ENCODE results near the gene KCNAB2. TPM values are rescaled to one million over a fixed set of nuclear protein-coding genes. Genes with fewer than 3 reads are reported as not detected.
A peak's percentile ranks its signal among the peaks of the same experiment; 100 is the strongest.

The KCNAB2 gene
- total RNA-seq, 1 donor from 2014 or later: 8.8 TPM

- intact Hi-C loops (cut with DNase I): no loop called here
- Histone ChIP-seq H3K27me3 (no peaks in the 10 kb centered on the region), H3K4me1 (peaks cover 31% of the 10 kb centered on the region), H3K4me3 (no peak overlapping the region), H3K27ac (peak overlapping the region; percentile 79), H3K36me3 (no peaks in the 10 kb centered on the region), H3K9me3 (no peaks in the 10 kb centered on the region)
- DNase-seq (ENCODE audit: extremely low spot score in 2 of 2): no peak
- no peak for TF ChIP-seq POLR2A (IDR thresholded peaks at IDR 0.05)
- no peak for TF ChIP-seq POLR2AphosphoS5 (IDR thresholded peaks at IDR 0.05; ENCODE audit: insufficient read depth in 1 of 2, low read depth in 1 of 2)
- no peak for TF ChIP-seq CTCF (IDR thresholded peaks at IDR 0.05)
Measured at GRCh38 chr1:6083385-6083784, 37.7 kb downstream of the KCNAB2 start.

- H3K27ac ChIP-seq: peak overlapping the region; percentile 79
- intact Hi-C loops (cut with DNase I): no loop called here
- H3K27me3 ChIP-seq: no peaks in the 10 kb centered on the region
- H3K9me3 ChIP-seq: no peaks in the 10 kb centered on the region
- H3K4me1 ChIP-seq: peaks cover 31% of the 10 kb centered on the region
- H3K36me3 ChIP-seq: no peaks in the 10 kb centered on the region
- no peak for TF ChIP-seq POLR2A (IDR thresholded peaks at IDR 0.05)
- TF ChIP-seq CTCF (IDR thresholded peaks at IDR 0.05): no peak
- TF ChIP-seq POLR2AphosphoS5 (IDR thresholded peaks at IDR 0.05; ENCODE audit: insufficient read depth in 1 of 2, low read depth in 1 of 2): no peak
- H3K4me3 ChIP-seq: no peak overlapping the region
- DNase-seq (ENCODE audit: extremely low spot score in 2 of 2): no peak
Measured at GRCh38 chr1:6083801-6084446, 38.2 kb downstream of the KCNAB2 start.

GRCh38 chr1:6084781-6085495 is 39.2 kb downstream of the KCNAB2 start:
- no peak for DNase-seq (ENCODE audit: extremely low spot score in 2 of 2)
- intact Hi-C loops (cut with DNase I): no loop called here
- TF ChIP-seq CTCF (IDR thresholded peaks at IDR 0.05) (no peak), POLR2A (IDR thresholded peaks at IDR 0.05) (no peak), POLR2AphosphoS5 (IDR thresholded peaks at IDR 0.05; ENCODE audit: insufficient read depth in 1 of 2, low read depth in 1 of 2) (no peak)
- H3K9me3 ChIP-seq: no peaks in the 10 kb centered on the region
- H3K27me3 ChIP-seq: no peaks in the 10 kb centered on the region
- H3K27ac ChIP-seq: no peak overlapping the region
- H3K4me1 ChIP-seq: peaks cover 31% of the 10 kb centered on the region
- no peak overlapping the region for H3K4me3 ChIP-seq
- H3K36me3 ChIP-seq: no peaks in the 10 kb centered on the region

- intact Hi-C loops (cut with DNase I): no loop called here
- no peaks in the 10 kb centered on the region for H3K36me3 ChIP-seq
- H3K4me3 ChIP-seq: no peak overlapping the region
- peaks cover 31% of the 10 kb centered on the region for H3K4me1 ChIP-seq
- DNase-seq (ENCODE audit: extremely low spot score in 2 of 2): no peak
- H3K9me3 ChIP-seq: no peaks in the 10 kb centered on the region
- H3K27me3 ChIP-seq: no peaks in the 10 kb centered on the region
- TF ChIP-seq POLR2A (IDR thresholded peaks at IDR 0.05) (no peak), CTCF (IDR thresholded peaks at IDR 0.05) (no peak)
- H3K27ac ChIP-seq: no peak overlapping the region
Measured at GRCh38 chr1:6085666-6086065, 40.0 kb downstream of the KCNAB2 start.

- intact Hi-C loops (cut with DNase I): no loop called here
- Histone ChIP-seq H3K4me1 (peaks cover 31% of the 10 kb centered on the region), H3K36me3 (no peaks in the 10 kb centered on the region), H3K9me3 (no peaks in the 10 kb centered on the region), H3K27me3 (no peaks in the 10 kb centered on the region), H3K27ac (no peak overlapping the region), H3K4me3 (no peak overlapping the region)
- no peak for DNase-seq (ENCODE audit: extremely low spot score in 2 of 2)
- TF ChIP-seq POLR2AphosphoS5 (IDR thresholded peaks at IDR 0.05; ENCODE audit: insufficient read depth in 1 of 2, low read depth in 1 of 2): no peak
- TF ChIP-seq POLR2A (IDR thresholded peaks at IDR 0.05): no peak
- TF ChIP-seq CTCF (IDR thresholded peaks at IDR 0.05): no peak
Measured at GRCh38 chr1:6086358-6086757, 40.7 kb downstream of the KCNAB2 start.
